ENCODE results near the gene ASB16.
A peak's percentile ranks its signal among the peaks of the same experiment; 100 is the strongest.
"Not testable (repeated sequence)": the region's sequence is repeated elsewhere in the genome, so short reads cannot be mapped to it uniquely, and the experiment has no call there.

The ASB16 gene

DNA sequence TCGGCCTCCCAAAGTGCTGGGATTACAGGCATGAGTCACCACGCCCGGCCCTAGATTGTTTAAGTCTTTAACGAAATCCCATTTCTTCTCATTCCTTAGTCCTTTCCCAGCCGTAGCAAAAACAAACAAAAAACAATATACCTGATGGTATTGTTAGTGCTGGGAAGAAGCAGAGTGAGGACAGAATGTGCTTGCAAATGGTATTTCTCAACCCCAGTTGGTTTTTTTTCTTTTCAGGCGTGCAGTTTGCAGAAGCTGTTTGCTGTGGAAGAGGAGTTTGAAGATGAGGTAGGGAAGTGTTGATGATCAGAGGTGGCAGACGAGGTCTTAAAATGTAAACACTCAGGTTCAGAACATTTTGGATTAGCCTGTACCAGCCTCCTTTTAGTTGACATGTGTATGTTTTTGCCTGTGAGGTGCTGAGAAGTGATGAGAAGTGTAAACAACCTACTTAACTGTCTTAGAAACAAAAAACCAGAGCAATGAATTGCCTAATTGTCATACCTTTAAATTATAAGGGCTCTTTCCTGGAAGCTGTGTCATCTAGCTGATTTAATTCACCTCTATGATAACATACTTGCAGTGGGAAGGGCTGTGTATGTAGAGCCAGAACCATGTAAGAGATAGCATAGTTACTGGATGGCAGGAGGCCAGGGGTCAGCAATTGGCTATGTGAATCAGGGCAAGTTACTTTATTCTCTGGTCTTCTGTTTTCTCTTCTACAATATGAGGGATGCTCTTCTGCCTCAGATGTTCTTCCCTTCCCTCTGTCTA lies 25.4 kb upstream of the ASB16 start:
- no peak for ATAC-seq
- TF ChIP-seq ISL1 (CRISPR knock-in tag; IDR thresholded peaks at IDR 0.05) = peak; percentile 81
- no peak for TF ChIP-seq ZFP30 (CRISPR knock-in tag; IDR thresholded peaks at IDR 0.05)

DNA sequence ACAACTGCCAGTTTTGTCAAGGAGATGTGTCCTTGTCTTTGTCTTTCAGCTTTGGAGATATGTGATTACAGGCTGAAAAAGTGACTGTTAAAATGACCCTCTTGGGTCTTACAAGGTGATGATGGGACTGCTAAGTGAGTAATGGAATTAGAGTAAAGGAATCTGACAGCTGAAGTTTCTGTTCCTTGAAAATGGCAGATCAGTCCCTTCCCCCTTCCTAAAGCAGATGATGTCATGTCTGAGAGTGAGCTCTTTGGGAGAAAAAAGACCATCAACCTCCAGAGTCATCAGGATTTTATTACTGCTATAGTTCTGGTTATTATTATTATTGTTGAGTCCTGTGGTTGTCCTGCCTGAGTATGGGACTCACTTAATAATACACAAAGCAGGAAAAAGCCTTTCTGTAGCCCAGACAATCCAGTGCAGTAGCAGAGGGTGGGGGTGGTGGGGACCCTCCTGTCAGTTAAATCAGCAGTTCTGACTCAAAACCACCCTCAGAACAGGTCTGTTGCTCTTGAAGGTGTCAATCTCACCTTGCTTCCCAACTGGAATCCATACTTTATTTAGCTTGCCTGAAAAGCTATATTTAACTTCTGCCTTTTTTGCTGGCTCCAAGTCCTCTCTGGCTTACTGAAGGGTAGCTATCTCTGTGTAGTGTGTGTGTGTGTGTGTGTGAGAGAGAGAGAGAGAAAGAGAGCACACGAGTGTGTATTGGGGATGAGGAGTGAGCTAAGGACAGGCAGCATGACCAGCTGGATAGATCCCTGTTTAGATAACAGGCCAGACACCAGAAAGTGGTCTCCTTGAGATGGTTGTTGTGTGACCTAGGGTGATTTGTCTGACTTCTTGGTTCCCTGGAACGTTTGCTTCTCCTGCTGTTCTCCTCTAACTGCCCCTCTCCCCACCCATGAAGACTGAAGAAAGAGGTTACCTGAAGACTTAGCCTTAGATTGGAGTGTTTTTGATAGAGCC lies 23.8 kb upstream of the ASB16 start:
- TF ChIP-seq PPARA (CRISPR knock-in tag; IDR thresholded peaks at IDR 0.05; ENCODE audit: borderline replicate concordance) (no peak), GLIS3 (CRISPR knock-in tag; IDR thresholded peaks at IDR 0.05) (no peak), BACH2 (CRISPR knock-in tag; IDR thresholded peaks at IDR 0.05; ENCODE audit: borderline replicate concordance) (no peak), ARNTL (CRISPR knock-in tag; IDR thresholded peaks at IDR 0.05; ENCODE audit: borderline replicate concordance, low read depth) (no peak), ZNF565 (CRISPR knock-in tag; conservative IDR thresholded peaks at IDR 0.05; ENCODE audit: low read depth) (no peak), OSR1 (CRISPR knock-in tag; IDR thresholded peaks at IDR 0.05) (no peak)
- TF ChIP-seq, protein P1, sequence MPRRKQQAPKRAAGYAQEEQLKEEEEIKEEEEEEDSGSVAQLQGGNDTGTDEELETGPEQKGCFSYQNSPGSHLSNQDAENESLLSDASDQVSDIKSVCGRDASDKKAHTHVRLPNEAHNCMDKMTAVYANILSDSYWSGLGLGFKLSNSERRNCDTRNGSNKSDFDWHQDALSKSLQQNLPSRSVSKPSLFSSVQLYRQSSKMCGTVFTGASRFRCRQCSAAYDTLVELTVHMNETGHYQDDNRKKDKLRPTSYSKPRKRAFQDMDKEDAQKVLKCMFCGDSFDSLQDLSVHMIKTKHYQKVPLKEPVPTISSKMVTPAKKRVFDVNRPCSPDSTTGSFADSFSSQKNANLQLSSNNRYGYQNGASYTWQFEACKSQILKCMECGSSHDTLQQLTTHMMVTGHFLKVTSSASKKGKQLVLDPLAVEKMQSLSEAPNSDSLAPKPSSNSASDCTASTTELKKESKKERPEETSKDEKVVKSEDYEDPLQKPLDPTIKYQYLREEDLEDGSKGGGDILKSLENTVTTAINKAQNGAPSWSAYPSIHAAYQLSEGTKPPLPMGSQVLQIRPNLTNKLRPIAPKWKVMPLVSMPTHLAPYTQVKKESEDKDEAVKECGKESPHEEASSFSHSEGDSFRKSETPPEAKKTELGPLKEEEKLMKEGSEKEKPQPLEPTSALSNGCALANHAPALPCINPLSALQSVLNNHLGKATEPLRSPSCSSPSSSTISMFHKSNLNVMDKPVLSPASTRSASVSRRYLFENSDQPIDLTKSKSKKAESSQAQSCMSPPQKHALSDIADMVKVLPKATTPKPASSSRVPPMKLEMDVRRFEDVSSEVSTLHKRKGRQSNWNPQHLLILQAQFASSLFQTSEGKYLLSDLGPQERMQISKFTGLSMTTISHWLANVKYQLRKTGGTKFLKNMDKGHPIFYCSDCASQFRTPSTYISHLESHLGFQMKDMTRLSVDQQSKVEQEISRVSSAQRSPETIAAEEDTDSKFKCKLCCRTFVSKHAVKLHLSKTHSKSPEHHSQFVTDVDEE (CRISPR knock-in tag; IDR thresholded peaks at IDR 0.05) = no peak
- TF ChIP-seq, protein P2, sequence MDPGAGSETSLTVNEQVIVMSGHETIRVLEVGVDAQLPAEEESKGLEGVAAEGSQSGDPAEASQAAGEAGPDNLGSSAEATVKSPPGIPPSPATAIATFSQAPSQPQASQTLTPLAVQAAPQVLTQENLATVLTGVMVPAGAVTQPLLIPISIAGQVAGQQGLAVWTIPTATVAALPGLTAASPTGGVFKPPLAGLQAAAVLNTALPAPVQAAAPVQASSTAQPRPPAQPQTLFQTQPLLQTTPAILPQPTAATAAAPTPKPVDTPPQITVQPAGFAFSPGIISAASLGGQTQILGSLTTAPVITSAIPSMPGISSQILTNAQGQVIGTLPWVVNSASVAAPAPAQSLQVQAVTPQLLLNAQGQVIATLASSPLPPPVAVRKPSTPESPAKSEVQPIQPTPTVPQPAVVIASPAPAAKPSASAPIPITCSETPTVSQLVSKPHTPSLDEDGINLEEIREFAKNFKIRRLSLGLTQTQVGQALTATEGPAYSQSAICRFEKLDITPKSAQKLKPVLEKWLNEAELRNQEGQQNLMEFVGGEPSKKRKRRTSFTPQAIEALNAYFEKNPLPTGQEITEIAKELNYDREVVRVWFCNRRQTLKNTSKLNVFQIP (CRISPR knock-in tag; IDR thresholded peaks at IDR 0.05; ENCODE audit: borderline replicate concordance, low read depth) = no peak
- TF ChIP-seq, protein P3, sequence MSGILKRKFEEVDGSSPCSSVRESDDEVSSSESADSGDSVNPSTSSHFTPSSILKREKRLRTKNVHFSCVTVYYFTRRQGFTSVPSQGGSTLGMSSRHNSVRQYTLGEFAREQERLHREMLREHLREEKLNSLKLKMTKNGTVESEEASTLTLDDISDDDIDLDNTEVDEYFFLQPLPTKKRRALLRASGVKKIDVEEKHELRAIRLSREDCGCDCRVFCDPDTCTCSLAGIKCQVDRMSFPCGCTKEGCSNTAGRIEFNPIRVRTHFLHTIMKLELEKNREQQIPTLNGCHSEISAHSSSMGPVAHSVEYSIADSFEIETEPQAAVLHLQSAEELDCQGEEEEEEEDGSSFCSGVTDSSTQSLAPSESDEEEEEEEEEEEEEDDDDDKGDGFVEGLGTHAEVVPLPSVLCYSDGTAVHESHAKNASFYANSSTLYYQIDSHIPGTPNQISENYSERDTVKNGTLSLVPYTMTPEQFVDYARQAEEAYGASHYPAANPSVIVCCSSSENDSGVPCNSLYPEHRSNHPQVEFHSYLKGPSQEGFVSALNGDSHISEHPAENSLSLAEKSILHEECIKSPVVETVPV (CRISPR knock-in tag; IDR thresholded peaks at IDR 0.05) = no peak
- TF ChIP-seq, protein P4, sequence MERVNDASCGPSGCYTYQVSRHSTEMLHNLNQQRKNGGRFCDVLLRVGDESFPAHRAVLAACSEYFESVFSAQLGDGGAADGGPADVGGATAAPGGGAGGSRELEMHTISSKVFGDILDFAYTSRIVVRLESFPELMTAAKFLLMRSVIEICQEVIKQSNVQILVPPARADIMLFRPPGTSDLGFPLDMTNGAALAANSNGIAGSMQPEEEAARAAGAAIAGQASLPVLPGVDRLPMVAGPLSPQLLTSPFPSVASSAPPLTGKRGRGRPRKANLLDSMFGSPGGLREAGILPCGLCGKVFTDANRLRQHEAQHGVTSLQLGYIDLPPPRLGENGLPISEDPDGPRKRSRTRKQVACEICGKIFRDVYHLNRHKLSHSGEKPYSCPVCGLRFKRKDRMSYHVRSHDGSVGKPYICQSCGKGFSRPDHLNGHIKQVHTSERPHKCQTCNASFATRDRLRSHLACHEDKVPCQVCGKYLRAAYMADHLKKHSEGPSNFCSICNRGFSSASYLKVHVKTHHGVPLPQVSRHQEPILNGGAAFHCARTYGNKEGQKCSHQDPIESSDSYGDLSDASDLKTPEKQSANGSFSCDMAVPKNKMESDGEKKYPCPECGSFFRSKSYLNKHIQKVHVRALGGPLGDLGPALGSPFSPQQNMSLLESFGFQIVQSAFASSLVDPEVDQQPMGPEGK (CRISPR knock-in tag; IDR thresholded peaks at IDR 0.05; ENCODE audit: borderline replicate concordance) = no peak
- ATAC-seq = no peak

DNA sequence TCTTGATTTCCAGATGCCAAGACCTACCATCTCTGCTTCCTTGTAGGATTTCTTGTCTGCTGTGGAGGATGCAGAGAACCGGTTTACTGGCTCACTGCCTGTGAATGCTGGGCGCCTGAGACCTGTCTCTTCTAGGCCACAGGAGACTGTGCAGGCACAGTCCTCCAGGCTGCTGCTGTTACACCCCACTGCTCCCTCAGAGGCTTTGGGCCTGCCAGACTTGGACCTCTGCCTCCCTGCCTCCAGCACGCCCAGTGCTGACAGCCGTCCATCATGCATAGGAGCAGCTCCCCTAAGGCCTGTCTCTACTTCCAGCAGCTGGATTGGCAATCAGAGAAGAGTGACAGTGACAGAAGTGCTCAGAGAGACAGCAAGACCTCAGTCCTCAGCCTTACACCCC lies 22.7 kb upstream of the ASB16 start:
- no peak for ATAC-seq

DNA sequence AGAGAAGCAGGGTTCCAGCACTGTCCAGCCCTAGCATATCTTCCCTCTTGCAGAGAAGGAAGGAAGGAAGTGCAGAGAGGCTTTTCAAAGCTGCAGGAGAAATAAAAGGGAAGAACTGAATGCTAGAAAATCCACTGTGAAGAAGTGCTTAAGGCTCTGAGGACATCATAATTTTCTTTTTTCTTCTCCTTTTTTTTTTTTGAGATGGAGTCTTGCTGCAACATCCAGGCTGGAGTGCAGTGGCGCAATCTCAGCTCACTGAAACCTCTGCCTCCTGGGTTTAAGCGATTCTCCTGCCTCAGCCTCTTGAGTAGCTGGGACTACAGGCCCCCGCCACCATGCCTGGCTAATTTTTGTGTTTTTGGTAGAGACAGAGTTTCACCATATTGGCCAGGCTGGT lies 21.4 kb upstream of the ASB16 start:
- ATAC-seq = not testable (repeated sequence)

More for the DNA sequence above, 22.7 kb upstream of the ASB16 start:
- TF ChIP-seq ARNTL (CRISPR knock-in tag; IDR thresholded peaks at IDR 0.05; ENCODE audit: borderline replicate concordance, low read depth) (no peak), CSDC2 (CRISPR knock-in tag; IDR thresholded peaks at IDR 0.05) (no peak), RARB (CRISPR knock-in tag; IDR thresholded peaks at IDR 0.05) (no peak), ZFP3 (CRISPR knock-in tag; IDR thresholded peaks at IDR 0.05) (no peak), BACH2 (CRISPR knock-in tag; IDR thresholded peaks at IDR 0.05; ENCODE audit: borderline replicate concordance) (no peak), ESRRG (CRISPR knock-in tag; IDR thresholded peaks at IDR 0.05) (no peak), ZNF8 (CRISPR knock-in tag; IDR thresholded peaks at IDR 0.05) (no peak), SNAI2 (CRISPR knock-in tag; IDR thresholded peaks at IDR 0.05) (no peak), TCF4 (CRISPR knock-in tag; IDR thresholded peaks at IDR 0.05; ENCODE audit: borderline replicate concordance) (no peak), PPARA (CRISPR knock-in tag; IDR thresholded peaks at IDR 0.05; ENCODE audit: borderline replicate concordance) (no peak), GLIS3 (CRISPR knock-in tag; IDR thresholded peaks at IDR 0.05) (no peak), ZC3H10 (CRISPR knock-in tag; IDR thresholded peaks at IDR 0.05) (no peak), TOX (CRISPR knock-in tag; IDR thresholded peaks at IDR 0.05; ENCODE audit: borderline replicate concordance) (no peak), OSR1 (CRISPR knock-in tag; IDR thresholded peaks at IDR 0.05) (no peak), ZNF70 (CRISPR knock-in tag; IDR thresholded peaks at IDR 0.05) (no peak)
- TF ChIP-seq, protein P4 (CRISPR knock-in tag; IDR thresholded peaks at IDR 0.05; ENCODE audit: borderline replicate concordance) = no peak

All from SK-N-SH treated with all-trans-retinoic acid at 6 μM for 48 hours (cell line).